MG63 (cell line): Measurements from ENCODE around the gene UGT1A7. TPM values are rescaled to one million over a fixed set of nuclear protein-coding genes. Genes with fewer than 3 reads are reported as not detected.

Source experiments
- DNase-seq: peaks from one replicate; pipeline ENCODE4 v3.0.0-alpha.2; 2020
- H3K27me3 ChIP-seq: fragments of 250-450 bp; sonication (Bioruptor Pico); 2 replicates; pipeline ENCODE4 v1.5.1; 2020; ENCODE audit warnings: mild to moderate bottlenecking, moderate library complexity
- H3K36me3 ChIP-seq: fragments of 250-450 bp; sonication (Bioruptor Pico); 2 replicates; pipeline ENCODE4 v1.5.1; 2020; ENCODE audit warnings: mild to moderate bottlenecking, moderate library complexity
- H3K4me3 ChIP-seq: fragments of 250-450 bp; sonication (Bioruptor Pico); 2 replicates; pipeline ENCODE4 v1.5.1; 2020; ENCODE audit warnings: mild to moderate bottlenecking, moderate library complexity
- H3K9me3 ChIP-seq: fragments of 250-450 bp; sonication (Bioruptor Pico); 2 replicates; pipeline ENCODE4 v1.5.1; 2020; ENCODE audit warnings: mild to moderate bottlenecking, moderate library complexity
- total RNA-seq: library from RNA; depleted of rRNA; stranded (reverse); fragments of >200 nt; shearing (Covaris generic); gene quantifications from 2 replicates; pipeline ENCODE4 v1.2.3, GENCODE V29; 2014; ENCODE audit warnings: low replicate concordance

UGT1A7 gene
- total RNA-seq, 1 experiment from 2014 or later, result 0.10 TPM

DNA sequence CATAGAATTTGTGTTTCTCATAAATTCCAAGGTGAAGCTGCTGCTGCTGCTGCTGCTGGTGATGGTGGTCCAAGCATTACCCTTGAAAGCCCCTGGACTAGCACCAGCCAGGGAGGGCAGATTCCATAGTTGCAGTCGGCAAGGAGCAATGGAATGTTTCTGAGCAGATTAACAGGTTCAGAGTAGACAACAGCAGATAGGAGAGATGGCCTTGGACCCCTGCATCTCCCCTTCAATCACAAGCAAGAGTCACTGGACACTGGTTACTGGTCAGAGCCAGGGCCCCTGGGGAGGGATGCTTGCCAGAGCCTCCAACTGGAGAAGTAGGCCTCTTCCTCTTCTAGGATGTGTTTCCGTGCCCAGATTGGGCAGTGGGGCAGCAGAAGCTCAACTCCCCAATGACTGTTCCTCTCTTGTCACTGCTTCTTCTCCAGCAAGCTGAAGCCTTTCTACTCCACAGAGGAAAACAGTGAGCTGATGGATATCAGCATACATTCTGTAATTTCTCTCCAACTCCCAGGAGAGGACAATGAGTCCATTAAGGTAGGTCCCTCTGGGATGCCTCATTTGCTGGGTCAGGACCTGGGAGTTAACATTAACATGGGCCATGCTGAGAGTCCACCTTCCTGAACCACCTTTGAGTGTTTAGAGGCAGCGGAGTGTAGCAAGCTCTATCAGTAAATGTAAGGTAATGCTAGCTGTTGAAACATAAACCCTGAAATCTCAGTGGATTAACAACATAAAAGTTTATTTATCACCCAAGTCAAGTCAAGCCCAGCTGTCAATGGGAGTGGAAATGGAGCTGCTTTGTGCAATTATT, 131.7 kb downstream of the UGT1A7 start:
- no peaks in the 10 kb centered on the region for H3K36me3 ChIP-seq
- H3K9me3 ChIP-seq, result no peaks in the 10 kb centered on the region
- no peak overlapping the region for H3K4me3 ChIP-seq
- DNase-seq, result no peak
- H3K27me3 ChIP-seq, result no peaks in the 10 kb centered on the region

- Histone ChIP-seq H3K9me3 (no peaks in the 10 kb centered on the region), H3K27me3 (no peaks in the 10 kb centered on the region), H3K36me3 (no peaks in the 10 kb centered on the region), H3K4me3 (no peak overlapping the region)
- no peak for DNase-seq
Observed at GRCh38 chr2:233814056-233814835, 132.5 kb downstream of the UGT1A7 start.

DNA sequence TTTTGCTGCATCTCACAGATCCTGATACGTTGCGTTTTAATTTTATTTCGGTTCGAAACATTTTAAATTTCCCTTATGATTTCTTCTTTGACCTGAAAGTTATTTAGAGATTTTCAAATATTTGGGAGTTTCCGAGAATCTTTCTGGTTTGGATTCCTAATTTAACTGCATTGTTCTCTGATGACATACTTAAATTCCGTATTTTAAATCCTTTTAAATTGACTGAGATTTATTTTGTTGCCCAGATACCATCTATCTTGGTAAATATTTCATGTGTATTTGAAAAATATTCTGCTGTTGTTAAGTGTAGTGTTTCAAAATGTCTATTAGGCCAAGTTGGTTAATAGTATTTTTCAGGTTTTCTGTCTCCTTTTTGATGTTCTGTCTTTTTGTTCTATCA, 134.2 kb downstream of the UGT1A7 start:
- no peak overlapping the region for H3K4me3 ChIP-seq
- DNase-seq, result no peak
- H3K36me3 ChIP-seq, result no peaks in the 10 kb centered on the region
- H3K9me3 ChIP-seq, result no peaks in the 10 kb centered on the region
- no peaks in the 10 kb centered on the region for H3K27me3 ChIP-seq

DNA sequence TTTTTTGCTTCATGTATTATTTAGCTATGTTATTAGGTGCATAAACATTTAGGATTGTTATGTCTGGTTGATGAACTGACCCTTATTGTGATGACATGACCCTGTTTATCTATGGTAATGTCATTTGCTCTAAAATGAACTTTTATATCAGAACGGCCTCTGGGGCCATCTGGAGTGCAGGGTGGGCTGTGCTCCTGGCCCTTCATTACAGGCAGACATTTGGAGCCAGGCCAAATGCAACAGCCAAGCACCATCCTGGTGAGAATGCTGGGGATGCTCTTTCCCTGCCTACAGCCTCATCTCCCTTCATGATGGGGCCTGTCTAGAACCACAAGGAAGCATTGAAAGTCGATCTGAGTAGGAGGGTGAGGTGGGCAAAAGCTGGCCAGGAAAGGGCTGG, 134.6 kb downstream of the UGT1A7 start:
- Histone ChIP-seq H3K4me3 (no peak overlapping the region), H3K9me3 (no peaks in the 10 kb centered on the region), H3K27me3 (no peaks in the 10 kb centered on the region), H3K36me3 (no peaks in the 10 kb centered on the region)
- DNase-seq, result no peak

- H3K4me3 ChIP-seq, result no peak overlapping the region
- DNase-seq, result no peak
- no peaks in the 10 kb centered on the region for H3K27me3 ChIP-seq
- H3K36me3 ChIP-seq, result no peaks in the 10 kb centered on the region
- no peaks in the 10 kb centered on the region for H3K9me3 ChIP-seq
Observed at GRCh38 chr2:233816771-233817170, 135.1 kb downstream of the UGT1A7 start.

DNA sequence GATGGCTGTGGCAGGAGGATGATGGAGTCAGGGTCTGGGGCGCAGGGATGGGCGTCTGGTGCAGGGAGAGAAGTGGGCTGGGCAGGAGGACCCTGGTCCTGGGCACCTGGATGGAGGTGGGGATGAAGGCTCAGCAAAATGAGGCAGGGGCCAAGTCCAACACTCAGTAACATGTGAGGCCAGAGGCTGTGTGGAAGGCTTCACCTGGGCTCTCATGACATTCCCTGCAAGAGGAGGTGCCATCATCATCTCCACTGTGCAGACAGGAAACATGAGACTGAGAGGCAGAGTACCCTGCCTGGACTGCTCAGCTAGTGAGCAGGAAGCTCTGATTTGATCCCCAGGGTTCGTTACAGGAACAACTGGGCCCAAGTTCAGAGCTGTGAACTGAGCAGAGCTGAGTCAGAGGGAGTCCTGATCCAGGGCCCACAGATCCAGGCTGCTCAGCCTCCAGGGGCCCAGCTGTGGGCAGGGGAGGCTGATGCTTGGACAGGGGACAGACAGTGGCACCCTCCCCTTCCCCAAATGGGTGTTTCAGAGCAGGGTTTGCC, 135.7 kb downstream of the UGT1A7 start:
- no peaks in the 10 kb centered on the region for H3K9me3 ChIP-seq
- H3K27me3 ChIP-seq, result no peaks in the 10 kb centered on the region
- H3K36me3 ChIP-seq, result no peaks in the 10 kb centered on the region
- no peak for DNase-seq
- H3K4me3 ChIP-seq, result no peak overlapping the region

GRCh38 chr2:233817995-233818638, 136.4 kb downstream of the UGT1A7 start:
- H3K4me3 ChIP-seq, result no peak overlapping the region
- H3K9me3 ChIP-seq, result no peaks in the 10 kb centered on the region
- DNase-seq, result no peak
- H3K27me3 ChIP-seq, result no peaks in the 10 kb centered on the region
- H3K36me3 ChIP-seq, result no peaks in the 10 kb centered on the region

- DNase-seq, result no peak
Observed at GRCh38 chr2:233818639-233819621, 137.2 kb downstream of the UGT1A7 start.

GRCh38 chr2:233819884-233820773, 138.4 kb downstream of the UGT1A7 start:
- no peaks in the 10 kb centered on the region for H3K9me3 ChIP-seq
- no peaks in the 10 kb centered on the region for H3K27me3 ChIP-seq
- no peaks in the 10 kb centered on the region for H3K36me3 ChIP-seq
- DNase-seq, result no peak
- H3K4me3 ChIP-seq, result no peak overlapping the region

More at GRCh38 chr2:233818639-233819621, 137.2 kb downstream of the UGT1A7 start:
- Histone ChIP-seq H3K4me3 (no peak overlapping the region), H3K9me3 (no peaks in the 10 kb centered on the region), H3K27me3 (no peaks in the 10 kb centered on the region), H3K36me3 (no peaks in the 10 kb centered on the region)

DNA sequence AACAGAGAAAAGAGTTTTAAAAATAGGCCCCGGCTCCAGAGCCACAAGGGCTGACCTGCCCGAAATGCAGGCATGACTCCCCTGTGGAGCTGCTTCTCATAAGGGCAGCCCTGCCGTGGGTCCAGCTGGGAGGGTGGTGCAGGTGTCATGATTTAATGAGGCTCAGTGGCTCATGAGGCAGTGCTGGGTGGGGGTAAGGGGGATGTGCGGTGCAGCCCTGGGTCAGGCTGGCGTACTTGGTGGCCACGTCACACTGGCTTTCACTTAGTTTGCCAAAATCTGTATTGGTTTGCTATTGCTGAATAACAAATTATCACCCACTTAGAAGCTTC, 139.0 kb downstream of the UGT1A7 start:
- no peak for DNase-seq
- Histone ChIP-seq H3K4me3 (no peak overlapping the region), H3K27me3 (no peaks in the 10 kb centered on the region), H3K36me3 (no peaks in the 10 kb centered on the region), H3K9me3 (no peaks in the 10 kb centered on the region)

DNA sequence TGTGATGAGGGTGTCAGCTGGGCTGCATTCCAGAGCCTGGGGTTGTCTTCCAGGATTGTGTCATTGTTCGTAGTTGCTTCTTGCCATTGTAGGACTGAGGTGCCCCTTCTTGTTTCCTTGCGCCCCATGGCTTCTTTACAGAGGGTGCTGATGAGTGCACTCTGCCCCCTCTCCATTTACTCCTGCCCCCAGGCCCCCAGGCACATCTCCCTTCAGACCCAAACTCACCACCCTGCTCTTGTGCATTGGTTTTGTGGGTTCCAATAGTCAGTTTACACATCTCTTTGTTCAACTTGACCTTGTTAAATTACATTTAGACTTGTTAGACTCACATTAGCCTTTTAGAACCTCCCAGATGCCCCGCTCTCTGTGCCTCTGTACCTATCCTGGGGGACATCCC, 139.5 kb downstream of the UGT1A7 start:
- H3K36me3 ChIP-seq, result no peaks in the 10 kb centered on the region
- H3K27me3 ChIP-seq, result no peaks in the 10 kb centered on the region
- no peak for DNase-seq
- no peak overlapping the region for H3K4me3 ChIP-seq
- H3K9me3 ChIP-seq, result peaks cover 2% of the 10 kb centered on the region; the same call in 1 of the 2 replicates

DNA sequence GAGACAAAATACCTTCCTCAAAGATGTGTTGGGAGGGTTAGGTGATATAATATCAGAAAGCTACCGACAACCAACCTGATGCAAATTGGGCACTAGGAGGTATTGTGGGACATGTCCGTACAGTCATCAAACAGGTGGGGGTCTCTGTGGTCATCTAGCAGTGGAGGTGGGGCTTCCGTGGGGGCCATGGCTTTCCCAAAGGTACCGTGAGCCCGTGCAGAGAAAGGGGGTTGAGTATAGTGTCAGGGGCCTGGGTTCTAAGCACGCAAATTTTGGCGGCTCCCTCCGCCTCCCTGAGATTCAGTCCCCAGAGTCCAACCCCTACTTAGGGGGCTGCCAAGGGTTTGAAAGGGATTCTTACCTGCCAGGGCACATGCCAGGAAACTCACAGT, 140.0 kb downstream of the UGT1A7 start:
- Histone ChIP-seq H3K36me3 (no peaks in the 10 kb centered on the region), H3K4me3 (no peak overlapping the region), H3K27me3 (no peaks in the 10 kb centered on the region), H3K9me3 (peaks cover 4% of the 10 kb centered on the region; the same call in 1 of the 2 replicates)
- DNase-seq, result no peak

DNA sequence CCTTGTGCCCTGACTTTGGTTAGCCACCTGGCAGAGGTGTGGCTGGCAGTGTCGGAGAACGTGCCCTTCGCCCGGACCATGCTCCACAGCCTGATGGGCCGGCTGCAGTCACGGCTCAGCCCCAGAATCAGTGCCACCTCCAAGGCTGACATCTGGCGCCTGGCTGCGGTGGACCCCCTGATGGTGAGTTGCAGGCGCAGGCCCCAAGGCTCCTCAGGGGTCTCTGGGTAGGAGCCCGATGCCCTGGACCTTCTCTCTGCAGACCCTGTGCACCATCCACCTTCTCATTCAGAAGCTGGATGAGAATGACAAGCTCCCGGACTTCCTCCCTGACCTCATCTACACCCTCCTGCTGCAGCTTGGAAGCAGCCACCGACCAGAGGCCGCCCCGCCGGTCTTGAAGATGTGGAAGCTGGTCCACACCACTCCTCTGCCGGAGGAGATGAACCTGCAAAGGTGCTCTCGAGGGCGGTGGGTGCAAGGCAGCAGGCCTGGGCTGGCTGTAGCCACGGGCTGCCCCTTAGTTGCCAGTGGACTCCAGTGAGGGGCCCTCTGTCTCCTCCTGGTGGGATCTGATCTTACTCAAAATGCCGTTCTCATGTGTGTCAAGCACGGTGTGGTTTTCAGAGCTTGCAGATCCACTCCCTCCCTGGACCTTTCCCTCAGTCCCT, 140.5 kb downstream of the UGT1A7 start:
- H3K36me3 ChIP-seq, result no peaks in the 10 kb centered on the region
- peaks cover 4% of the 10 kb centered on the region; the same call in 1 of the 2 replicates for H3K9me3 ChIP-seq
- no peak overlapping the region for H3K4me3 ChIP-seq
- DNase-seq, result no peak
- no peaks in the 10 kb centered on the region for H3K27me3 ChIP-seq
